GM12872 (cell line): ENCODE results near the gene WDR7.

ENCODE experiments used
- CTCF ChIP-seq: IDR thresholded peaks from 3 replicates; pipeline ENCODE4 v1.5.1; 2011; ENCODE audit warnings: low read depth, mild to moderate bottlenecking, low read length, moderate library complexity; ENCODE audit not compliant: insufficient read depth

Gene WDR7

GRCh38 chr18:56831988-56832387 is 180.8 kb downstream of the WDR7 start:
- no peak for TF ChIP-seq CTCF

GRCh38 chr18:56835331-56835730 is 184.2 kb downstream of the WDR7 start:
- no peak for TF ChIP-seq CTCF

- no peak for TF ChIP-seq CTCF
These were observed 185.0 kb downstream of the WDR7 start for GRCh38 chr18:56836173-56836572.

- TF ChIP-seq CTCF: no peak
These were observed 190.7 kb downstream of the WDR7 start for GRCh38 chr18:56841836-56842235.

- TF ChIP-seq CTCF: no peak
These were observed 192.1 kb downstream of the WDR7 start for GRCh38 chr18:56843241-56843640.

- TF ChIP-seq CTCF: no peak
These were observed 193.4 kb downstream of the WDR7 start for GRCh38 chr18:56844556-56844955.

- no peak for TF ChIP-seq CTCF
These were observed 200.6 kb downstream of the WDR7 start for GRCh38 chr18:56851774-56852173.

GRCh38 chr18:56853961-56854360 is 202.8 kb downstream of the WDR7 start:
- TF ChIP-seq CTCF: no peak
